H1 (cell line): ENCODE measurements around the gene SLC35A3. TPM values are rescaled to one million over a fixed set of nuclear protein-coding genes. Genes with fewer than 3 reads are reported as not detected.

ENCODE experiments used
- CTCF ChIA-PET: fragments of 300-600 bp; sonication (Branson Sonifier 250); formaldehyde crosslinking; loops from one replicate; lab custom pipeline; 2021; ENCODE audit not compliant: partially characterized antibody; lab: Charles Lee
- POLR2A ChIA-PET: fragments of 300-600 bp; sonication (Branson Sonifier 250); formaldehyde crosslinking; loops from one replicate; lab custom pipeline; 2021; ENCODE audit warnings: inconsistent platforms; ENCODE audit not compliant: partially characterized antibody; lab: Charles Lee
- DNase-seq, 2 experiments: peaks; one replicate each; pipeline versions ENCODE4 v3.0.0 to v3.0.0-alpha.2; 2010 to 2022; ENCODE audit warnings: low spot score in 2 of 2, low read depth in 1 of 2, mixed read lengths in 1 of 2
- FAIRE-seq: peaks from 2 replicates; lab custom pipeline; 2011; peaks lifted over from hg19 to GRCh38; lab: Jason Lieb, UNC
- H2AFZ ChIP-seq: 2 replicates; pipeline ENCODE4 v1.8.1; 2012; ENCODE audit warnings: low read length, inconsistent platforms
- H2AK5ac ChIP-seq: 2 replicates; pipeline ENCODE4 v1.6.1; 2013; ENCODE audit warnings: low read depth, low read length
- H2BK120ac ChIP-seq: replicated peaks from 2 replicates; pipeline ENCODE3; 2013; ENCODE audit warnings: low read depth, low read length, inconsistent platforms
- H2BK12ac ChIP-seq: 2 replicates; pipeline ENCODE4 v1.6.1; 2013; ENCODE audit warnings: low read depth, low read length
- H2BK15ac ChIP-seq: 2 replicates; pipeline ENCODE4 v1.6.1; 2013; ENCODE audit warnings: low read length
- H2BK20ac ChIP-seq: 2 replicates; pipeline ENCODE4 v1.6.1; 2013; ENCODE audit warnings: low read length
- H2BK5ac ChIP-seq: 2 replicates; pipeline ENCODE4 v1.6.1; 2013; ENCODE audit warnings: low read depth, low read length
- H3K14ac ChIP-seq: 2 replicates; pipeline ENCODE4 v1.6.1; 2013; ENCODE audit warnings: inconsistent platforms; ENCODE audit not compliant: insufficient read length
- H3K18ac ChIP-seq: 2 replicates; pipeline ENCODE4 v1.6.1; 2013; ENCODE audit warnings: low read length; ENCODE audit errors: extremely low read depth
- H3K23ac ChIP-seq: 2 replicates; pipeline ENCODE4 v1.6.1; 2013; ENCODE audit warnings: inconsistent platforms; ENCODE audit not compliant: insufficient read length
- H3K23me2 ChIP-seq: 2 replicates; pipeline ENCODE4 v1.6.1; 2013; ENCODE audit warnings: low read depth, low read length
- H3K27ac ChIP-seq: 2 replicates; pipeline ENCODE4 v1.6.1; 2011; ENCODE audit warnings: low read depth, low read length, inconsistent platforms
- H3K27me3 ChIP-seq, 4 experiments: replicated peaks in 1 of 4; 1 replicate in 1 of 4; 2 replicates in 3 of 4; pipeline versions ENCODE4 v1.6.1 to v1.8.1; 2011 to 2013; ENCODE audit warnings: low read length in 3 of 4, mild to moderate bottlenecking in 3 of 4, inconsistent platforms in 2 of 4, mixed read lengths in 2 of 4, moderate library complexity in 1 of 4; ENCODE audit not compliant: control insufficient read depth in 3 of 4, insufficient read depth in 3 of 4; ENCODE audit errors: extremely low read depth in 1 of 4
- H3K36me3 ChIP-seq, 4 experiments: 2 replicates each; pipeline versions ENCODE4 v1.6.1 to v1.8.1; 2011 to 2013; ENCODE audit warnings: mild to moderate bottlenecking in 4 of 4, low read length in 3 of 4, moderate library complexity in 2 of 4, control low read depth in 1 of 4, inconsistent platforms in 1 of 4; ENCODE audit not compliant: insufficient read depth in 4 of 4, control insufficient read depth in 2 of 4
- H3K4ac ChIP-seq: replicated peaks from 2 replicates; pipeline ENCODE3; 2013; ENCODE audit warnings: low read length, low read depth, mixed read lengths, inconsistent platforms; ENCODE audit not compliant: insufficient read length
- H3K4me1 ChIP-seq, 4 experiments: replicated peaks in 1 of 4; 1 replicate in 1 of 4; 2 replicates in 3 of 4; pipeline versions ENCODE4 v1.6.1 to v1.8.1; 2011 to 2013; ENCODE audit warnings: low read length in 3 of 4, inconsistent platforms in 2 of 4, mixed read lengths in 1 of 4; ENCODE audit not compliant: insufficient read depth in 4 of 4, control insufficient read depth in 3 of 4
- H3K4me2 ChIP-seq, 2 experiments: 2 replicates each; pipeline versions ENCODE4 v1.6.1 to v1.8.1; 2011 to 2013; ENCODE audit warnings: low read depth in 2 of 2, low read length in 2 of 2, control low read depth in 1 of 2, inconsistent platforms in 1 of 2, mild to moderate bottlenecking in 1 of 2; ENCODE audit not compliant: insufficient read depth in 1 of 2
- H3K4me3 ChIP-seq, 4 experiments: fragments of 200-600, 300-600 bp in 1 of 4; sonication (generic), shearing (Covaris generic), sonication (Bioruptor Twin) in 1 of 4; 2 replicates each; pipeline versions ENCODE4 v1.5.1 to v1.8.1; 2011 to 2016; ENCODE audit warnings: low read length in 4 of 4, low read depth in 3 of 4, control low read depth in 2 of 4, inconsistent platforms in 2 of 4, mild to moderate bottlenecking in 2 of 4, mixed read lengths in 1 of 4, moderate library complexity in 1 of 4; ENCODE audit not compliant: insufficient read depth in 2 of 4; ENCODE audit errors: extremely low read depth in 1 of 4
- H3K56ac ChIP-seq: replicated peaks from 2 replicates; pipeline ENCODE3; 2013; ENCODE audit warnings: low read depth, mild to moderate bottlenecking, mixed read lengths, low read length, inconsistent platforms; ENCODE audit not compliant: insufficient read length
- H3K79me1 ChIP-seq: 2 replicates; pipeline ENCODE4 v1.6.1; 2013; ENCODE audit warnings: low read depth, low read length, control low read depth
- H3K79me2 ChIP-seq, 2 experiments: 2 replicates each; pipeline versions ENCODE4 v1.6.1 to v1.8.1; 2012 to 2013; ENCODE audit warnings: low read length in 2 of 2, mild to moderate bottlenecking in 2 of 2, inconsistent platforms in 1 of 2; ENCODE audit not compliant: insufficient read depth in 2 of 2, control insufficient read depth in 1 of 2
- H3K9ac ChIP-seq, 4 experiments: replicated peaks in 1 of 4; 1 replicate in 1 of 4; 2 replicates in 3 of 4; pipeline versions ENCODE4 v1.6.1 to v1.8.1; 2011 to 2013; ENCODE audit warnings: low read depth in 3 of 4, low read length in 3 of 4, control low read depth in 2 of 4, mild to moderate bottlenecking in 2 of 4, moderate library complexity in 2 of 4, inconsistent platforms in 1 of 4; ENCODE audit errors: extremely low read depth in 1 of 4
- H3K9me3 ChIP-seq, 2 experiments: 2 replicates each; pipeline versions ENCODE4 v1.6.1 to v1.8.1; 2012 to 2013; ENCODE audit warnings: mild to moderate bottlenecking in 2 of 2, moderate library complexity in 2 of 2, control low read depth in 1 of 2, inconsistent platforms in 1 of 2, low read depth in 1 of 2, low read length in 1 of 2, mixed read lengths in 1 of 2; ENCODE audit not compliant: insufficient read depth in 2 of 2
- H4K20me1 ChIP-seq, 2 experiments: replicated peaks in 1 of 2; 2 replicates each; pipeline versions ENCODE3 to v1.8.1; 2011 to 2013; ENCODE audit warnings: inconsistent platforms in 2 of 2, low read length in 2 of 2, mild to moderate bottlenecking in 1 of 2; ENCODE audit not compliant: insufficient read depth in 2 of 2, control insufficient read depth in 1 of 2
- H4K5ac ChIP-seq: 2 replicates; pipeline ENCODE4 v1.6.1; 2013; ENCODE audit warnings: low read length, low read depth, mixed read lengths, inconsistent platforms; ENCODE audit not compliant: insufficient read length
- H4K8ac ChIP-seq: 2 replicates; pipeline ENCODE4 v1.8.0; 2013; ENCODE audit warnings: mild to moderate bottlenecking, moderate library complexity, low read length, inconsistent platforms; ENCODE audit not compliant: insufficient read depth; ENCODE audit errors: extremely low read depth
- H4K91ac ChIP-seq: replicated peaks from 2 replicates; pipeline ENCODE3; 2013; ENCODE audit warnings: low read length, mixed read lengths, inconsistent platforms; ENCODE audit not compliant: insufficient read length
- BACH1 ChIP-seq: IDR thresholded peaks from 2 replicates; pipeline ENCODE4 v1.6.1; 2012; ENCODE audit warnings: low read length, improper control_type of control experiment
- BRCA1 ChIP-seq: IDR thresholded peaks from 2 replicates; pipeline ENCODE4 v1.6.1; 2012; ENCODE audit warnings: low read depth, low read length, improper control_type of control experiment
- CTBP2 ChIP-seq: IDR thresholded peaks from 2 replicates; pipeline ENCODE4 v1.7.0; 2011; ENCODE audit warnings: borderline replicate concordance, mild to moderate bottlenecking, moderate library complexity, mixed read lengths, low read length; ENCODE audit not compliant: insufficient read depth, insufficient read length
- GABPA ChIP-seq: IDR thresholded peaks from 2 replicates; pipeline ENCODE4 v1.6.1; 2011; ENCODE audit warnings: mild to moderate bottlenecking, low read length, moderate library complexity, borderline replicate concordance; ENCODE audit not compliant: insufficient read depth
- HDAC2 ChIP-seq, 2 experiments: fragments of 300-600 bp in 1 of 2; sonication (generic) in 1 of 2; IDR thresholded peaks; 2 replicates each; pipeline ENCODE4 v1.6.1; 2011 to 2012; ENCODE audit warnings: low read depth in 2 of 2, low read length in 2 of 2, mild to moderate bottlenecking in 2 of 2, moderate library complexity in 2 of 2, borderline replicate concordance in 1 of 2, inconsistent platforms in 1 of 2
- POU5F1 ChIP-seq: IDR thresholded peaks from 2 replicates; pipeline ENCODE4 v1.6.1; 2011; ENCODE audit warnings: low read depth, mild to moderate bottlenecking, low read length, moderate library complexity
- RNF2 ChIP-seq: fragments of 200-900, 300-1000 bp; sonication (generic); IDR thresholded peaks from 2 replicates; pipeline ENCODE4 v1.7.1; 2016; ENCODE audit warnings: borderline replicate concordance, low read depth, mild to moderate bottlenecking, antibody characterized with exemption, low read length; ENCODE audit not compliant: poor library complexity, severe bottlenecking; ENCODE audit errors: missing control alignments
- SIRT6 ChIP-seq: IDR thresholded peaks from one replicate; pipeline ENCODE4 v1.7.1; 2012; ENCODE audit warnings: low read length, inconsistent platforms
- TCF12 ChIP-seq: IDR thresholded peaks from 2 replicates; pipeline ENCODE4 v1.6.1; 2011; ENCODE audit warnings: low read depth, mild to moderate bottlenecking, low read length
- WGBS, 2 experiments: shearing (Covaris generic) in 1 of 2; methylation state at CpG; one replicate each; pipeline versions ENCODE4 v1.1.6 to v1.1.7; 2013 to 2015; ENCODE audit warnings: low lambda C conversion rate in 2 of 2, mixed read lengths in 2 of 2, inconsistent platforms in 1 of 2, low coverage in 1 of 2, missing lambda C conversion rate in 1 of 2; ENCODE audit not compliant: insufficient replicate concordance in 2 of 2, insufficient coverage in 1 of 2, insufficient read length in 1 of 2; ENCODE audit errors: extremely low coverage in 1 of 2, missing lambda C conversion rate in 1 of 2; 5-methylcytosine and 5-hydroxymethylcytosine counted together
- polyA plus RNA-seq, 7 experiments: library from polyadenylated mRNA; depleted of rRNA in 3 of 7; stranded (reverse) in 5 of 7; unstranded in 2 of 7; fragments of >200 nt in 5 of 7; fragments of 200-250 nt in 2 of 7; gene quantifications; 1 replicate in 5 of 7; 2 replicates in 1 of 7; 4 replicates in 1 of 7; pipeline versions ENCODE4 v1.2.1 to v1.2.3, GENCODE V29; 2011 to 2013; ENCODE audit warnings: missing spikeins in 2 of 7, mixed read lengths in 2 of 7
- total RNA-seq: library from RNA; stranded (reverse); fragmentation: NEBNext Ultra II Directional; extraction: Animal tissue kit (Norgen Biotek cat#: 25700); gene quantifications from 2 replicates; pipeline ENCODE4 v1.2.1, GENCODE V29; 2021
- TF ChIP-seq, protein P1 (sequence below), 3 experiments: IDR thresholded peaks; 1 replicate in 2 of 3; 2 replicates in 1 of 3; pipeline versions ENCODE4 v1.5.1 to v1.6.1; 2011; ENCODE audit warnings: low read length in 3 of 3, mild to moderate bottlenecking in 3 of 3, inconsistent platforms in 2 of 3, low read depth in 1 of 3, moderate library complexity in 1 of 3; ENCODE audit not compliant: insufficient read depth in 1 of 3; ENCODE audit errors: control extremely low read depth in 1 of 3

The SLC35A3 gene
- total and polyA plus RNA-seq, 2 of the 8 experiments (the other 6 are each of a cell fraction or from before 2014, with no cell fraction given) = 3.0 to 13.8 TPM

DNA sequence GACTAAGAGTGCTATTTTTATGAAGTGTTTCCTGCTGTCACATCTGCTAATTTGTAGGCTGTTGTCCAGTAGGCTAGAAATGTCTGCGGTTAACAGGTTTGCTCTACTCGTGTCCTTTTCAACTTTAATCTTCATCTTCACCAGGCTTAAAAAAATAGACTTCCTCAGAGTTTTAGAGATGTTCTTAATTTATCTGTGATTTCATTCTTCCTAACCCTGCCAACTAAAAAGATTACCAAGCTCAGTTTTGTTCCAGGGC, 96.1 kb downstream of the SLC35A3 start:
- FAIRE-seq (no peak), DNase-seq (no peak)
- H3K36me3 ChIP-seq = peaks cover 4 to 68% (median 21%) of the 10 kb centered on the region in 4 experiments
- H4K91ac ChIP-seq = no peak overlapping the region
- no peak overlapping the region for H3K9ac ChIP-seq
- no peaks in the 10 kb centered on the region for H3K4me1 ChIP-seq
- H4K5ac ChIP-seq = no peak overlapping the region
- no peak overlapping the region for H2BK15ac ChIP-seq
- H2BK120ac ChIP-seq = no peak overlapping the region
- H2BK20ac ChIP-seq = no peak overlapping the region
- H2AK5ac ChIP-seq = no peak overlapping the region
- H3K27me3 ChIP-seq = no peaks in the 10 kb centered on the region
- no peak overlapping the region for H4K8ac ChIP-seq
- H3K9me3 ChIP-seq = no peaks in the 10 kb centered on the region
- no peak overlapping the region for H2BK12ac ChIP-seq
- ChIA-PET POLR2A (interaction anchor here (0.8 to 0.9 kb wide), 2 partner anchors 10 to 285 kb away, joined by 3 read pairs; no protein-coding TSS in a partner anchor), CTCF (interaction anchor here (1.0 to 1.4 kb wide), 3 partner anchors 9 to 393 kb away, joined by 3 to 5 read pairs (median 3); no protein-coding TSS in a partner anchor)
- H3K4me3 ChIP-seq = no peak overlapping the region
- no peaks in the 10 kb centered on the region for H3K79me2 ChIP-seq
- no peak overlapping the region for H3K56ac ChIP-seq
- H3K18ac ChIP-seq = no peak overlapping the region
- no peak overlapping the region for H2AFZ ChIP-seq
- no peak overlapping the region for H3K27ac ChIP-seq
- no peaks in the 10 kb centered on the region; the same call in none of the 2 replicates for H3K79me1 ChIP-seq
- no peak overlapping the region for H2BK5ac ChIP-seq
- WGBS, 2 experiments = 92% methylated on average over 2 of the region's 2 CpGs; no CpG with 5 or more reads in 1 of the 2 experiments
- no peak overlapping the region for H3K23ac ChIP-seq
- H3K4me2 ChIP-seq = no peak overlapping the region
- H3K4ac ChIP-seq = no peak overlapping the region
- H4K20me1 ChIP-seq = peaks cover 0 to 3% of the 10 kb centered on the region in 2 experiments
- no peak overlapping the region for H3K14ac ChIP-seq
- no peaks in the 10 kb centered on the region; the same call in 1 of the 2 replicates for H3K23me2 ChIP-seq
- no peak for TF ChIP-seq BRCA1
- TF ChIP-seq SIRT6 = no peak
- no peak for TF ChIP-seq BACH1
- TF ChIP-seq, protein P1, sequence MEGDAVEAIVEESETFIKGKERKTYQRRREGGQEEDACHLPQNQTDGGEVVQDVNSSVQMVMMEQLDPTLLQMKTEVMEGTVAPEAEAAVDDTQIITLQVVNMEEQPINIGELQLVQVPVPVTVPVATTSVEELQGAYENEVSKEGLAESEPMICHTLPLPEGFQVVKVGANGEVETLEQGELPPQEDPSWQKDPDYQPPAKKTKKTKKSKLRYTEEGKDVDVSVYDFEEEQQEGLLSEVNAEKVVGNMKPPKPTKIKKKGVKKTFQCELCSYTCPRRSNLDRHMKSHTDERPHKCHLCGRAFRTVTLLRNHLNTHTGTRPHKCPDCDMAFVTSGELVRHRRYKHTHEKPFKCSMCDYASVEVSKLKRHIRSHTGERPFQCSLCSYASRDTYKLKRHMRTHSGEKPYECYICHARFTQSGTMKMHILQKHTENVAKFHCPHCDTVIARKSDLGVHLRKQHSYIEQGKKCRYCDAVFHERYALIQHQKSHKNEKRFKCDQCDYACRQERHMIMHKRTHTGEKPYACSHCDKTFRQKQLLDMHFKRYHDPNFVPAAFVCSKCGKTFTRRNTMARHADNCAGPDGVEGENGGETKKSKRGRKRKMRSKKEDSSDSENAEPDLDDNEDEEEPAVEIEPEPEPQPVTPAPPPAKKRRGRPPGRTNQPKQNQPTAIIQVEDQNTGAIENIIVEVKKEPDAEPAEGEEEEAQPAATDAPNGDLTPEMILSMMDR (IDR thresholded peaks at IDR 0.05; ENCODE audit: control extremely low read depth in 1 of 3, insufficient read depth in 1 of 3, low read depth in 1 of 3, low read length in 3 of 3) = no peak
- no peak for TF ChIP-seq TCF12
- TF ChIP-seq RNF2 = no peak
- no peak for TF ChIP-seq HDAC2 (IDR thresholded peaks at IDR 0.05; ENCODE audit: borderline replicate concordance in 1 of 2, low read depth in 2 of 2, low read length in 2 of 2)
- TF ChIP-seq CTBP2 = no peak
- TF ChIP-seq GABPA = no peak
- no peak for TF ChIP-seq POU5F1
